HG03066 (cell line): ENCODE measurements around the gene SOD3.

Experiments
- ATAC-seq: cut with Tn5 transposase; IDR thresholded peaks from one replicate; pipeline ENCODE4 v1.9.1; 2021; ENCODE audit warnings: low read depth; ENCODE audit not compliant: unreplicated experiment

SOD3 gene

DNA sequence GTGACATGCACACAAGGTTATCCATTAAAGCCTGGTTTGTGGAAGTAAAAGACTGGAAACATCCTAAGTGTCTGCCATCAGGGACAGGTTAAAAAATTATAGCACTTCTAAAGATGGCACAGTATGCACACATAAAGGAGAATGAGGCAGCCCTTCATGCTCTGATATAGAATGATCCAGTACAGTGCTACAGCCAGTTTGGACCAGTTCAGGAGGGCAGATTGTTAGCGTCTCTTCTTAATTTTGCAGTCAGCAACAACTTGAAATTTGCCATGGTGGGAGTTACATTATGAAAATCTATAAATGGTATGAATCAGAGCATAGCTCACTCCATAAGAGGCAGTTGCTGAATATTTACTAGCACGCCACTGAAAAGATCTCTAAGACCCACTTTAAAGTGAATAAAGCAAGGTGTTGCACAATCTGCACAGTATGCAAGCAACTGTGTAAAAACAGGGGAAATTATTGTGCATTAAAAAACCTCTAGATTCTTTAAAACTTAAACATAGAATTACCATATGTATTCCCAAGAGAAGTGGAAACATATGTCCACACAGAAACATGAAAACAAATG is 20.3 kb upstream of the SOD3 start:
- no peak for ATAC-seq

DNA sequence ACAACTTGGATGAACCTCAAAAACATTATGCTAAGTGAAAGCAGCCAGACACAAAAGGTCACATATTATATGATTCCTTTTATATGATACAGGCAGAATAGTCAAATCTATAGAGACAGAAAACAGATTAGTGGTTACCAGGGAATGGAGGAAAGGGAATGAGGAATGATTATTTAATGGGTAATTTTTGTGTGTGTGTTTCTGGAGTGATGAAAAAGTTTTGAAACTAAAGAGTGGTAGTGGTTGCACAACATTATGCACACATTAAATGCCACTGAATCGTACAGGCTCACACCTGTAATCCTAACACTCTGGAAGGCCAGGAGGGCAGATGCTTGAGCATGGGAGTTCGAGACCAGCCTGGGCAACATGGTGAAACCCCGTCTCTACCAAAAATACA is 19.6 kb upstream of the SOD3 start:
- ATAC-seq: no peak

DNA sequence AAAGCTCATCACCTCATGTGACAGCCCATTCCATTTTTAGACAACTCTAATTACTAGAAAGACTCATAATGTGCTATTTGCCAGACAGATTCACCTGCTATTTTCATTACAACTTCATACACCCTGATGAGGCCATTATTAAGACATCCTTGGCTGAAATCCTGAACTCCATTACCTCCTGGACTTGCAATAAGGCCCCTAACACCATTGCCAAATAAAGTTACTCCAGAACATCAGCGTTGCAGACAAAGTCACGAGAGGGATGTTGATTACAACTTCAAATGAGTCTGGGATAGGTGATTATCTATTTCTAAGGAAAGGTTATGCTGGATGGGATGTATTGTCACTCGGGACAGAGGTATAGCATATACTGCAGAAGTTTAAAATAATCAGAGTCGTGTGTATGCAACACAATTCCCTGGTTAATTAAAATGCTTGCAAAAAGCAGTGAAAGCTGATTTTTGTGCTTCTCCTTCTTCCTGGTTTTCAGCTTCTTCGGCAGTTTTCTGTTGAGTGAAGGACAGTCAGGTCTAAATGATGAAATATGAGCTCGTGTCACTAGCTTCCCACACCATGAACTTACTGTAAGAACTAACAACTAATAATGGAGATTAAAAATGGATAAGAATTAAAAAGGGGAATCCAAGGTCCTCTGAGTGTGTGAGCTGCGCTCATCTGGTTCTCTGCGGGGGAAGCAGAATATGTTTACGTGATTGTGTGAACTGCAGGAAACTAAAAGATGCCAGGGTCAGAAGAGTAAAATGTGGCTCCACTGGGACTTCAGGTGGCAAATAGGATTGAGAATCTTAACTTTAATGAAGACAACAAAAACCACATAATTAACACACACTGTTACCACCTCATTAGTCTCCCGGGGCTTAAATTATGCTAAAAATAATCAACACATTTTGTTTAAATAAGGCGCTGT is 17.6 kb upstream of the SOD3 start:
- ATAC-seq: no peak

DNA sequence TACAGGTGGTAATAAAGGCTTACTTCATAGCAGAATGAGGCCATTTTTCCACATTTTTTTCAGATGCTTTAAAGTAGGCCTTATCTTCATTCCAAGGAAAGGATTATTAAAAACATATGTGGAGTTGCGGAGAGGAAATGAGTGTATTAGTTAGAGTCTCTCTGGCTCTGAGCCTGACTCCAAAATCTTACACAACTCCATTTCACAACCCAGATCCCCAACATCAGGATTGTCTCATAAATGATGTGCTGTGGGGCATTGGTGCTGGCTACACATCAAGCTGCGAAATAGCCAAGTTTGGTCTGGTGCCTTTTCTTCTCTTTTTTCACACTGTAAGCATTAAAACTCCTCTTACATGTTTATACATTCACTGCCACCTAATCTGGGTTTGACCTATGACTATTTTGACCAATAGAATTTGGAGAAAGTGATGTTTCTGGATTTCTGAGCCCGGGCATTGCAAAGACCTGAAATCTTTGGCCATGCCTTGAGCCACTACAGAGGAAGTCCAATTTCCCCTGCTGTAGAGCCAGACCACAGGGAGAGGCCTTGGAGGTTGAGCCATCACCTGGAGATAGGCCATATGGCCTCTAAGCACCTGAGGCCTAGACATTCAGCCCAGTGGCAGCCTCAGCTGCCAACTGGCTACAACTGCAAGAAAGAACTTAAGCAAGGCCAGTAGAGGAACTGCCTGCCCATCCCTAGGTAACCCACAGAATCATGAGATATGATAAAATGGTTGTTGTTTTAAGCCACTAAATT is 16.7 kb upstream of the SOD3 start:
- no peak for ATAC-seq

DNA sequence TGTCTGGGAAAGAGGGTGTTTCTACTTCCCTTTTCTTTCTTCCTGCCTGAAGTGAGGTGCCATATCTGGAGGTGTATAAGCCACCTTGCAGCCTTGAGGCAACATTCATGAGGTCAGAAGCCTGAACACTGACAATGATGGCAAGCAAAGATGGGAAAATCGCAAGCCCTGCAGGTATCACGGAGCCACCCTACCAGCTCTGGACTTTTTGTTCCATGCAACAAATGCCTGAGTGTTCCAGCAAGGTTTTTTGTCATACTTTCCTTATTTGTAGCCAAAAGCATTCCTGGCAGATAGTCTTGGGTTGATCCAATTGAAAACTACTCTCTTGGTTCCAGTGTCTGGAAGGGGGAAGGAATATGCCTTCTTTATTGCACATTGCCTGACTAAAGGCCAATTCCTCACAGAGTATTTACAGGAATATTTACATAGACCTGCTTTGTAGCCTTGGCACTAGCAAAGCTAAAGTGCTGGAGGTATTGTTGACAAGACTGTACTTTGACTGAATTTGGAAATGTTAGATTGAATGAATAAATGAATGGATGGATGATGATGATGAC is 14.4 kb upstream of the SOD3 start:
- no peak for ATAC-seq

DNA sequence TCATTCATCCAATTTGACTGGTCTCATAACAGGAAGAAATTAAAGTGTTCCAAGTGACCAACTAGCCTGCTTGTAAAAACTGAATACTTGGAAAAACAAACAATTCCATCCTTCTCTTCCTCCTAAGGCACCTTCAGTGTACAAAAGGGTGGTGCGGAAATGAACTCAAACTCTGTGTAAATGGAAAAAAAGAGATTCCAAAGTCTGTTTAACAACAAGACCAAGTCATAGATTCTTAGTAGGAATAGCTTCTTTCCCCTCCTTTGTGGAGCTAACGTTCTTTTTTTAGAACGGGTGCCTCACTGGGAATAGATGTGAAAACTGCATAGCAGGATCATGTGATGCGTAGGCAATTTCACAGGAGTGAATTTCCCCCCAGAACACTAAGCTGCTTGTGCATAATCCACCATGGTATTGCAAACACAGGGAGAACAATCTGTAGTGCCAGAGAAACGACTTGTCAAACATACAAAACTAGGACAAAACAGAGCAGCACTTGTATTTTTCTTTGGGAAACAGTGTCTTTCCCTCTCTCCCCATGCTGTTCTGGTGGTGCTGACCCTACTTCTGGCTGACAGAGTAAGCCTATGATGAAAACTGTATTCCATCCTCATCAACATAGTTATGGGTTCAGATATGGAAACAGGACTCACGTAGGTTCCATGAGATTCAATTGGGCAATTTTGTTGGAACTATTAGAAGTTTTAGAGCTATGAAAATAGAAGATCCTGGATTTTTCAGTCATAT is 13.2 kb upstream of the SOD3 start:
- ATAC-seq: no peak

DNA sequence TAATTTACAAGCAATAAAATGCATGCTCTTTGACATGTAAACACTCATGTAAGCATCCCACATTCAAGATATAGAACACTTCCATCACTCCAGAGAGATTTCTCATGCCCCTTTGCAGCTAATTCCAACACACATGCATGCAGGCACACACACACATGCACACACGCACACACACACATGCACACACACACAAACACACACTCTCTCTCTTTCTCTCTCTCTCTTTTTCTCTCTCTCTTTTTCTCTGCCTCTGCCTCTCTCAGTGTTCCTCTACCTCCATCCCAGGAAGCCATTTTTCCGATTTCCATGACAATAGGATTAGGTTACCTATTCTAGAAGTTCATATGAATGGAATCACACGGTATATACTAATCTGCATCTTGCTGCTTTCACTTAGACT is 11.9 kb upstream of the SOD3 start:
- no peak for ATAC-seq

DNA sequence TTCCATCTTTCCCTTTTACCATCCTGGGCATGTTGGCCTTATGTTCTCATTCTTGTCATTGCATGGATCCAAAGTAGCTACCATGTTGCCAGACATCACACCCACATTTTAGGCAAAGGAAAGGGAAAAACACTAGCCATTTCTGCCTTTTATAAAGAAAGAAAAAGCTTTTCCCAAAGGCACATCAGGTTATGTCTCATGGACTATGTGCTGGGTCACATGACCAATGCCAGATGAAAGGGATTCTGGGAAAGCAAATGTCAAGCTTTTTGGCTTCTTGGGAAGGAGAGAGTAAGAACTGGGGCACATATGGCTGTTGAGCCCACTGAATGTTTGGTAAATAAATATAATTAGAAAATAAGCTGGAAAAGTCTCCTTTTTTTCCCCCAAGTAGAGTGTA is 4.3 kb upstream of the SOD3 start:
- no peak for ATAC-seq

DNA sequence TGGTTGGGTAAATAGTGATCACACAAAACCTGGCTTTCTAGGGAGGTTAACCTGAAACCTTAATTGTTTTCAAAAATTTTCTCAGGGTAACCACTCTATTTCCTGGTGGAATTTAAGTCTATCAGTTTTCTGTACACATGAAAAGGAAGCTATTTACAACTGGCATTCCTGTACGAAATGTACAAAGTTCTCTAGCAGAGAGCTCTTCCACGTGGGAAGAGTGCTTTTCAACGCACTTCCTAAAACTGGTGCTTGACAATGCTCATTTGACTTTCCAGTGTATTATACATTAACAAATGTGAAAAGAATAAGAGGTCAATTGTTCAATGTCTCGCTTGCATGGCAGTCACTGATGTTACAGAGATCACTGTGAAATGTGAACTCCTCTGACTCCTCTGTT is 2.8 kb upstream of the SOD3 start:
- ATAC-seq: no peak

DNA sequence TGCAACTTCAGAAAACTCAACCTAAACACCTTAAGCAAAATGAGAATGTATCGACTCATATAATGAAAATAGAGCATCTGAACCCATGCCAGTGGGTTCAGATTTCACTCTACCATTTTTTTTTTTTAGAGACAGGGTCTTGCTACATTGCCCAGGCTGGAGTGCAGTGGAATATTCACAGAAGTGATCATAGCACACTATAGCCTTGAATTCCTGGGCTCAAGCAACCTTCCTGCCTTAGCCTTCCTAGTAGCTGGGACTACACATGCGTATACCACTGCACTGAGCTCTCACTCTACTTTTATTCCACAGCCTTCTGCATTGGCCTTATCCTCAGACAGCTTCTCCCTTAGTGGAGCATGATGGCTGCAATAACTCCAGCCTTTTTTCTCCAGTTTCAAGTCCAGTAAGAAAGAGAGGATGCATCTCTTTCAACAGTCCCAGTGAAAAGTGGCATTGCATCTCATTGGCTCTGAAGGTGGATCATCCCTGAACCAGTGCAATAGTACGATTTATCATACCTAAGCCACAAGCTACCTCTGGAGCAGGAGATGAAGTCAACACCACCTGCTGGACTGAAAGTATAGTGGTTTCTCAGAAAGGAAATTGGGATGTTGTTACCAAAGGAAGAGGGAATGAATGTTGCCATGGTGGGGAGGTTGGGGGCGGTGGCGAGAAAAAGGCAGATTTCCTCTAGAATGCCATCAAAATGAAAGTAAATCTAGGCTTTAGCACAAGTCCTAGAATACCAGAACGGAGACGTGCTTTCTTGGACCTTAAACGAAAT is 2.0 kb upstream of the SOD3 start:
- no peak for ATAC-seq

DNA sequence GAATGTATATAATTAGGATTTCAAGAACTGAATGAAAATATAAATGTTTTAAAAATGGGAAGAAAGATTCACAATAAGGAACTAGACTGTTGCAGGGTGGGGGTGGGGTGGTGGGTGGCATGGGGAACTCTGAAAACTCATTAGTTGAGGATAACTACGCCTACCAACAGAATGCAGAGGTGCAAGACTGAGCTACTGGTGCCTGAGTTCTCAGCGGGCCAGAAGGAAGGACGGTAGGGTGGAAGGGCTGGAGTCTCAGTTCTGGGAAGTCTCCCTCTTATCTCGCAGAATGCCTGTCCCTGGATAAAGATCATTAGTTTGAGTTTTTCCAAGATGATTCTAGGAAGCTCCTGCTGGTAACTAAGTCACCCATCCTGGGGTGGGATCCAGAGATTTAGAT is 1.3 kb upstream of the SOD3 start:
- no peak for ATAC-seq

DNA sequence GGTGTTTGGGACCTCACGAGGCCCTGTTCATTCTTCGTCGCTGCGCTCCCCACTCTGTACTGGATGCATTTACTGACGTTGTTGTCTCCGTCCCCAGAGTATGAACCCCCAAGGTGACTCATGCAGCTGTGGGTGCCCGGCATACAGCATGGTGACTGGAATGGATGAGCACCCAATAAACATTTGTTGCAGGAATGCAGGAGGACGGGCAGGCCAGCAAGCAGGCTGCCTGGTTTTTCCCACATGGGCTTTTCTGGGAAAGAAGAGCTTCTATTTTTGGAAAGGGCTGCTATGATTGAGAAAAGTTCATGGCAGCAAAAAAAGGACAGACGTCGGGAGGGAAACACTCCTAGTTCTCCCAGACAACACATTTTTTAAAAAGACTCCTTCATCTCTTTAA is 893 bp upstream of the SOD3 start:
- no peak for ATAC-seq

DNA sequence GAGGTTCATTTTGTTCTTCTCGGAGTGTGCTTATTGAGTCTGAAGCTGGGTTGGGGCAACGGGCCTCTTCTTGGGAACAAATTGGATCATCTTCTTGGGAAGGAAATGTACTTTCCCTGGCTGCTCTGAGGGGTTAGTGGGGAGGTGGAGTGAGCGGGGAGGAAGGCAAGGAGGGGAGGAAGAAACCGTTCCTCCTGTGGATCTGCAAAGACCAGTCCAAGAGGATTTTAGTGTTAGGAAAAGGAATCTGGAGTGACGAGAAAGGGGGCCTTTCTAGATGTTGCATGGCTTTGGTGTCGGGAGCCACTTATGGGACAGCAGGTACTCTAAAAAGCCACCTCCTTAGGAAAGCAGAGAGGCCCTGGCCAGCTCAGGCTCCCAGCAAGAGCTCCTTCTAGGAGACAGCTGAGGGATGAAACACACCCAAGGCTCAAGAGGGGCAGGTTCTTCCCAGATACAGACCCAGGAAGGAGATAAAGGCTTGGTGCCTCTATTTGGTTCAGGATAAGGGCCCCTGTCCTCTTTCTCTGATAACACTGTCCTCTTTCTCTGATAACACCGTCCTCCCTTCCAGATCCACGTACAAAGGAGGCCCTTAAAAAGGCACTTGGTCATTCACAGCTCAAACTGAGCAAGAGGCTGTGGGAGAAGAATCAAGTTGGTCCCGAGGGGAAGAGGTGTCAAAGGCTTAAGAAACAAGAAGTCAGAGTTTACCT is 451 bp downstream of the SOD3 start:
- no peak for ATAC-seq

DNA sequence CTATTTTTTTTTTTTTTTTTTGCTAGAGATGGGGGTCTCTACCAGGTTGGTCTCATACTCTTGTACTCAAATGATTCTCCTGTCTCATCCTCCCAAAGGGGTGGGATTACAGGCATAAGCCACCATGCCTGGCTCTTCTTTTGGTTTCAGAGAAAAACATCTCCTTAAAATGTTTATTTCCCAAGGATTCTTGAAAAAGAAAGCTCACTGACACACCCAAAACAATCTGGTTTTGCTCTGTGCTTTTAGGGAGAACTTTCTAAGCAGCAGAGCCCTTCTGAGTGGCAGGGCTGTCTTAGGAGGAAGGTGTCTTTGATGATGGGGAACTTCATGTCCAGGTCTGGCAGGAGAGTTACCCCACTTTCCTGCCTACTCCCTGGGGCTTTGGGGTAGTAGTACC is 1.2 kb downstream of the SOD3 start:
- no peak for ATAC-seq

DNA sequence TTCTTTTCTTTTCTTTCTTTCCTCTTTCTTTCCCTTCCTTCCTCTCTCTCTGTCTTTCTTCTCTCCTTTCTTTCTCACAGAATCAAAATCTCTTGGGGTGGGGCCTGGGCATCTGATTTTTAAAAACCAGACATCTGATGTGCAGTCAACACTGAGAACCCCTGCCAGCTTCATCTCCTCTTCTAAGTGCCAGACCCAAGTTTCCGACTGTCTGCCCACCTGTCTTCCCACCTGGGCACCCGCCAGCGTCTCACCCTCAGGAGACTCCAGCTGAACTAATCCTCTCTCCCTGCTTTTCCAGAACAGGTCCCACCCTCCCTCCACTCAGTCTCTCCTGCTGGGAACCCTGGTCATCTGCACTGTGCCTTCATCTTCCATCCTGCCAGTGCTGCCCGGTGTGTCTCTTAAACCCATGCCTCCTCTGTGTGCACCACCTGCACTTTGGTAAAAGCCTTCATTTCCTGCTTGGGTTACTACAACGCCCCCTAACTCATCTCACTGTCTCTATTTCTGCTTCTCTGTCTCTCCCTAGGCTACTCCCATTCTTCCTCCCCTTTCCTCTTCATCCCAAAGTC is 2.8 kb downstream of the SOD3 start:
- no peak for ATAC-seq

DNA sequence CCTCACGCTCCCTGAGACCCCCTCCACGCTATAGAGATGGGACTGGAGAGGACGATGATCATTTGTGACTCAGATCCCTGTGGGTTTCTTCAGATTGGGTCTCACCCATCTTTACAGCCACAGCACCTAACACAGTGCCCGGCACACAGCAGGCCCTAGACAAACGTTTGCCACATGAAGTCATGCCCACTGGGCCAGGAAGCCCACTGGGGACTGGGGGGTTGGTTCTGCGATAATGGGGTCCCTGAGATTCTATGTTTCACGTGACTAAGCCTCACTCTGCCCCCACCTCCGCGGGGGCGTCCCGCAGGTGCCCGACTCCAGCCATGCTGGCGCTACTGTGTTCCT is 3.8 kb downstream of the SOD3 start:
- no peak for ATAC-seq

DNA sequence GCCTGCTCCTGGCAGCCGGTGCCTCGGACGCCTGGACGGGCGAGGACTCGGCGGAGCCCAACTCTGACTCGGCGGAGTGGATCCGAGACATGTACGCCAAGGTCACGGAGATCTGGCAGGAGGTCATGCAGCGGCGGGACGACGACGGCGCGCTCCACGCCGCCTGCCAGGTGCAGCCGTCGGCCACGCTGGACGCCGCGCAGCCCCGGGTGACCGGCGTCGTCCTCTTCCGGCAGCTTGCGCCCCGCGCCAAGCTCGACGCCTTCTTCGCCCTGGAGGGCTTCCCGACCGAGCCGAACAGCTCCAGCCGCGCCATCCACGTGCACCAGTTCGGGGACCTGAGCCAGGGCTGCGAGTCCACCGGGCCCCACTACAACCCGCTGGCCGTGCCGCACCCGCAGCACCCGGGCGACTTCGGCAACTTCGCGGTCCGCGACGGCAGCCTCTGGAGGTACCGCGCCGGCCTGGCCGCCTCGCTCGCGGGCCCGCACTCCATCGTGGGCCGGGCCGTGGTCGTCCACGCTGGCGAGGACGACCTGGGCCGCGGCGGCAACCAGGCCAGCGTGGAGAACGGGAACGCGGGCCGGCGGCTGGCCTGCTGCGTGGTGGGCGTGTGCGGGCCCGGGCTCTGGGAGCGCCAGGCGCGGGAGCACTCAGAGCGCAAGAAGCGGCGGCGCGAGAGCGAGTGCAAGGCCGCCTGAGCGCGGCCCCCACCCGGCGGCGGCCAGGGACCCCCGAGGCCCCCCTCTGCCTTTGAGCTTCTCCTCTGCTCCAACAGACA is 4.4 kb downstream of the SOD3 start:
- no peak for ATAC-seq

DNA sequence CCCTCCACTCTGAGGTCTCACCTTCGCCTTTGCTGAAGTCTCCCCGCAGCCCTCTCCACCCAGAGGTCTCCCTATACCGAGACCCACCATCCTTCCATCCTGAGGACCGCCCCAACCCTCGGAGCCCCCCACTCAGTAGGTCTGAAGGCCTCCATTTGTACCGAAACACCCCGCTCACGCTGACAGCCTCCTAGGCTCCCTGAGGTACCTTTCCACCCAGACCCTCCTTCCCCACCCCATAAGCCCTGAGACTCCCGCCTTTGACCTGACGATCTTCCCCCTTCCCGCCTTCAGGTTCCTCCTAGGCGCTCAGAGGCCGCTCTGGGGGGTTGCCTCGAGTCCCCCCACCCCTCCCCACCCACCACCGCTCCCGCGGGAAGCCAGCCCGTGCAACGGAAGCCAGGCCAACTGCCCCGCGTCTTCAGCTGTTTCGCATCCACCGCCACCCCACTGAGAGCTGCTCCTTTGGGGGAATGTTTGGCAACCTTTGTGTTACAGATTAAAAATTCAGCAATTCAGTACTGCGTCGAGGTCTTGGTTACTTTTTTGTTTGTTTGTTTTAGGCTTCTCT is 5.0 kb downstream of the SOD3 start:
- ATAC-seq: no peak
